RWPE2 (cell line): Measurements from ENCODE around the gene DHX9.

Experiments
- ATAC-seq: fragments of 200-7000 bp; cut with Tn5 transposase; 3 replicates; pipeline ENCODE4 v1.9.1; 2021; ENCODE audit warnings: low read depth
- DNase-seq: peaks from one replicate; pipeline ENCODE4 v3.0.0-alpha.2; 2020; ENCODE audit warnings: low spot score
- H3K27ac ChIP-seq: fragments of 450-650 bp; 2 replicates; pipeline ENCODE4 v1.5.1; 2017; ENCODE audit warnings: mild to moderate bottlenecking; ENCODE audit not compliant: poor library complexity, severe bottlenecking
- H3K27me3 ChIP-seq: fragments of 250-450 bp; sonication (Bioruptor Pico); 2 replicates; pipeline ENCODE4 v1.5.1; 2021; ENCODE audit warnings: mild to moderate bottlenecking, moderate library complexity; ENCODE audit not compliant: insufficient read depth, poor library complexity, severe bottlenecking
- H3K36me3 ChIP-seq: fragments of 250-450 bp; sonication (Bioruptor Pico); 2 replicates; pipeline ENCODE4 v1.5.1; 2020; ENCODE audit warnings: low read depth, mild to moderate bottlenecking, moderate library complexity
- H3K4me1 ChIP-seq: fragments of 250-450 bp; sonication (Bioruptor Pico); 2 replicates; pipeline ENCODE4 v1.5.1; 2021; ENCODE audit warnings: mild to moderate bottlenecking, moderate library complexity; ENCODE audit not compliant: insufficient read depth, poor library complexity, severe bottlenecking
- H3K4me3 ChIP-seq: fragments of 250-450 bp; sonication (Bioruptor Pico); 2 replicates; pipeline ENCODE4 v1.5.1; 2021; ENCODE audit warnings: mild to moderate bottlenecking, moderate library complexity; ENCODE audit not compliant: severe bottlenecking
- H3K9me3 ChIP-seq: fragments of 250-450 bp; sonication (Bioruptor Pico); 2 replicates; pipeline ENCODE4 v1.5.1; 2021; ENCODE audit warnings: mild to moderate bottlenecking, moderate library complexity; ENCODE audit not compliant: severe bottlenecking
- TF ChIP-seq, protein P1 (sequence below): fragments of 450-650 bp; IDR thresholded peaks from one replicate; pipeline ENCODE4 v1.5.1; 2017; ENCODE audit warnings: mild to moderate bottlenecking, moderate library complexity; ENCODE audit not compliant: poor library complexity, severe bottlenecking

Gene DHX9

DNA sequence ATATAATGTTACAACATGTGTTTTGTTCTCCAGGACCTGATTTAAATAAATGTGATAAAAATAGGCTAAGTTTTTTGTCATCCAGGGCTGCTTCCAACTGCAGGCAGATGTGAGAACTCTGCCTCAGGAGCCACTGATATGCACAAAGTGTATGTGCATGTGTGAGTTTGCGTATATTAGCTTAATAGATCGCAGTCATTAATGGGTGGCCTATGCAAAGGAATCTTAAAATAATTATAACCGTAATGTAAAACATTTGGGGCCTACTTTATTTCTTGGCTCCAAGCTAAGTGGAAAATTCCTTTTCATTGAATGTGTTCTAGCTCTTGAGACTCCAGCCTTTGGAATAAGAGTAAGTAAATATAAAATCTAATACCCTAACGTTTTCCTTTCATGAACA lies 16.8 kb downstream of the DHX9 start:
- Histone ChIP-seq H3K4me1 (no peaks in the 10 kb centered on the region), H3K27ac (no peak overlapping the region), H3K9me3 (no peaks in the 10 kb centered on the region), H3K27me3 (no peaks in the 10 kb centered on the region), H3K4me3 (no peak overlapping the region), H3K36me3 (peaks cover 100% of the 10 kb centered on the region)
- no peak for ATAC-seq
- TF ChIP-seq, protein P1, sequence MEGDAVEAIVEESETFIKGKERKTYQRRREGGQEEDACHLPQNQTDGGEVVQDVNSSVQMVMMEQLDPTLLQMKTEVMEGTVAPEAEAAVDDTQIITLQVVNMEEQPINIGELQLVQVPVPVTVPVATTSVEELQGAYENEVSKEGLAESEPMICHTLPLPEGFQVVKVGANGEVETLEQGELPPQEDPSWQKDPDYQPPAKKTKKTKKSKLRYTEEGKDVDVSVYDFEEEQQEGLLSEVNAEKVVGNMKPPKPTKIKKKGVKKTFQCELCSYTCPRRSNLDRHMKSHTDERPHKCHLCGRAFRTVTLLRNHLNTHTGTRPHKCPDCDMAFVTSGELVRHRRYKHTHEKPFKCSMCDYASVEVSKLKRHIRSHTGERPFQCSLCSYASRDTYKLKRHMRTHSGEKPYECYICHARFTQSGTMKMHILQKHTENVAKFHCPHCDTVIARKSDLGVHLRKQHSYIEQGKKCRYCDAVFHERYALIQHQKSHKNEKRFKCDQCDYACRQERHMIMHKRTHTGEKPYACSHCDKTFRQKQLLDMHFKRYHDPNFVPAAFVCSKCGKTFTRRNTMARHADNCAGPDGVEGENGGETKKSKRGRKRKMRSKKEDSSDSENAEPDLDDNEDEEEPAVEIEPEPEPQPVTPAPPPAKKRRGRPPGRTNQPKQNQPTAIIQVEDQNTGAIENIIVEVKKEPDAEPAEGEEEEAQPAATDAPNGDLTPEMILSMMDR, result no peak
- no peak for DNase-seq

DNA sequence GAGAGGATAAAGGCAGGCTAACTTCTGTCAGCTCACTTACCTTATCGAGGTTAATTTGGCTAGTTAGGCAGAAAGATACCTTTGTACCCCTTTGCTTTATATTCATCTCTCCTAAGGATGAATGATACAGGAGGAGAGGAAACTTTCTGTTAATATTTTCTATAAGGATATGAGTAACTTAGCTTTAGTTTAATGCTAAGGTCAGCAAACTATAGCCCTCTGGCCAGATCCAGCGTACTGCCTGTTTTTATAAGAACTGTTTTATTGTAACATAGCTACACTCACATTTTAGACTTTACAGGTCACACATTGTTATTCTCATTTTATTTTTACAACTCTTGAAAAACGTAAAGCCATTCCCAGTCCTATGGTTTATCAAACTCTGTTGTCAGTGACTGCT lies 18.1 kb downstream of the DHX9 start:
- ATAC-seq, result no peak
- Histone ChIP-seq H3K4me1 (no peaks in the 10 kb centered on the region), H3K27me3 (no peaks in the 10 kb centered on the region), H3K4me3 (no peak overlapping the region), H3K27ac (no peak overlapping the region), H3K36me3 (peaks cover 100% of the 10 kb centered on the region), H3K9me3 (no peaks in the 10 kb centered on the region)
- TF ChIP-seq, protein P1, result no peak
- no peak for DNase-seq

DNA sequence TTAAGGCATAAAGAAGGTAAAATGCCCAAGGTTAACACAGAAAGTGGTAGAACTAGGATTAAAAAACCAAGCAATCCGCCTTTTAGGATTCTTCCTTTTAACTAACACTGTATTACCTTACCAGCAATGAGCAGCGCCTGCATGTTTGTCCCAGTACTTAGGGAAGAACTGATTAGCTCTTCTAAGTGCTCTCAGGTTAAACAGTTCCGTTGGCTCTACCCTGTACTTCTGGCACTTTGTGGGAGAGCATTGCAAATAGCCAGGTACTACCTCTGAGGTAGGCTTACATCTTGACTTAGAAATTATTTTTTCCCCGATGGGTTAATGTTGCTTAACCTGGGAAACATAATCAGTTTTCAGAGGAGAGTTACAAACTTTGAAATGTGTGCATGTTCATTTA lies 21.5 kb downstream of the DHX9 start:
- TF ChIP-seq, protein P1, result no peak
- DNase-seq, result no peak

DNA sequence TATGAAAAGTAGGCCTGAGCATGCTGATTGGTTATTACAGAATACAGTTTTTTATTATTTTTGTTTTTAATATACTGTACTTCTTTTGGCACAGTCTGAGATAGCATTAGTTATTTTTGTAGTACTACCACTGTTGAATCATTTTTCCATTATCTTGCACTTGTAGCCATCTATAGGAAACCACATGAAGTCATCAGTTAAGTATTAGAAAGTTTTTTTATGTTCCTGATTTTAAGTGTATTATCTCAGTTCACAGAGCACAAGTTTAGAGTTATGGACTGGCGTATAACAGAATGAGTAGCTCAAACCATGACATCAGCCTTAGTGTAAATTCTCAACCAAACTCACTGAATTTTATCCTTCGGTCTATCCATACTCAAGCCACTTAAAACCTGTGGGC lies 22.8 kb downstream of the DHX9 start:
- TF ChIP-seq, protein P1, result no peak
- H3K9me3 ChIP-seq, result no peaks in the 10 kb centered on the region
- ATAC-seq (no peak; the same call in 2 of the 3 replicates), DNase-seq (no peak)
- H3K4me3 ChIP-seq, result no peak overlapping the region
- no peaks in the 10 kb centered on the region for H3K27me3 ChIP-seq
- peaks cover 100% of the 10 kb centered on the region for H3K36me3 ChIP-seq
- no peak overlapping the region for H3K27ac ChIP-seq
- no peaks in the 10 kb centered on the region for H3K4me1 ChIP-seq

More for the DNA sequence above, 21.5 kb downstream of the DHX9 start:
- no peaks in the 10 kb centered on the region for H3K9me3 ChIP-seq
- peaks cover 100% of the 10 kb centered on the region for H3K36me3 ChIP-seq
- H3K27ac ChIP-seq, result no peak overlapping the region
- H3K4me3 ChIP-seq, result no peak overlapping the region
- no peaks in the 10 kb centered on the region for H3K4me1 ChIP-seq
- no peak for ATAC-seq
- H3K27me3 ChIP-seq, result no peaks in the 10 kb centered on the region

DNA sequence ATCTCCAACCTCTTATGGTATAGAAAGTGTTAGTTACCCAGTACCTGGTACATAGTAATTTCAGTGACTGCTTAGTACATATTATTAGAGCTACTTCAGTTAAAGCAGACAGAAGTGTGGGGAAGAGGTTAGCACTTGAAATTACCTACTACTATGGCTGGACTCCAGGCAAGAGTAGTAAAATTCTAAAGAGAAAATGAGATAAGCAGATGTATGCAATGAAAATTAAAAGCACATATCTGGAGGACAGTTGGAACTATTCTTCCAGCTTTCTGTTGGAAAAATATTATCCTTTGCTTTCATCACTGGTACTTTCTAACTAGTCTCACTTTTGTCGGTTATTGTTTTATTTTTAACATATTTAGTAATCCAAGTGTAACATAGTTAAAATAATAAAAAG lies 23.7 kb downstream of the DHX9 start:
- DNase-seq (no peak), ATAC-seq (no peak)
- TF ChIP-seq, protein P1, result no peak
- H3K4me1 ChIP-seq, result no peaks in the 10 kb centered on the region
- peaks cover 100% of the 10 kb centered on the region for H3K36me3 ChIP-seq
- no peak overlapping the region for H3K27ac ChIP-seq
- no peaks in the 10 kb centered on the region for H3K27me3 ChIP-seq
- no peak overlapping the region for H3K4me3 ChIP-seq
- H3K9me3 ChIP-seq, result no peaks in the 10 kb centered on the region
